ENCODE data around the gene TAS2R39.

DNA sequence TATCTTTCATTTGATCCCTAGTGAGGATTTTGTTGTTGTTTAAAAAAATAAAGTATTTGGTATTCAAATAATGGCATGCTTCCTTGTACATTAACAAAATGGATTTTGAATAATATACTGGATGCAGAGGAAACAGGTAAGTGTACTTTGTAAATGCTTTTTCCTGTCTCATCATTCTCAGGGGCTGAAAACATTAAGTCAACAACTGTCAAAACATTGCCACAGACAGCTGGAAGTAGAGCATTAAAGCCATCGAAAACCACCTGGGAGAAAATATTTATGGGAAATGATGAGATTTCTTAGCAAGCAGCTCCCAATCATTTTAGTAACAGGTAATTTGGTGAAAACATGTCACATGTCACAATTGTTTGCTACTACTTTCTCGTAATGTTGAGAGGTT, 10.7 kb downstream of the TAS2R39 start:
- TF ChIP-seq, protein P1, sequence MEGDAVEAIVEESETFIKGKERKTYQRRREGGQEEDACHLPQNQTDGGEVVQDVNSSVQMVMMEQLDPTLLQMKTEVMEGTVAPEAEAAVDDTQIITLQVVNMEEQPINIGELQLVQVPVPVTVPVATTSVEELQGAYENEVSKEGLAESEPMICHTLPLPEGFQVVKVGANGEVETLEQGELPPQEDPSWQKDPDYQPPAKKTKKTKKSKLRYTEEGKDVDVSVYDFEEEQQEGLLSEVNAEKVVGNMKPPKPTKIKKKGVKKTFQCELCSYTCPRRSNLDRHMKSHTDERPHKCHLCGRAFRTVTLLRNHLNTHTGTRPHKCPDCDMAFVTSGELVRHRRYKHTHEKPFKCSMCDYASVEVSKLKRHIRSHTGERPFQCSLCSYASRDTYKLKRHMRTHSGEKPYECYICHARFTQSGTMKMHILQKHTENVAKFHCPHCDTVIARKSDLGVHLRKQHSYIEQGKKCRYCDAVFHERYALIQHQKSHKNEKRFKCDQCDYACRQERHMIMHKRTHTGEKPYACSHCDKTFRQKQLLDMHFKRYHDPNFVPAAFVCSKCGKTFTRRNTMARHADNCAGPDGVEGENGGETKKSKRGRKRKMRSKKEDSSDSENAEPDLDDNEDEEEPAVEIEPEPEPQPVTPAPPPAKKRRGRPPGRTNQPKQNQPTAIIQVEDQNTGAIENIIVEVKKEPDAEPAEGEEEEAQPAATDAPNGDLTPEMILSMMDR (conservative IDR thresholded peaks at IDR 0.05): no peak
- no peak for TF ChIP-seq EZH2 (IDR thresholded peaks at IDR 0.05; ENCODE audit: low read depth)

All from PC-9 (cell line).